Fibroblast of pulmonary artery (primary cell): ENCODE measurements around the gene MSI2.

Experiments used
- DNase-seq: peaks from one replicate; pipeline ENCODE4 v3.0.0-alpha.2; 2010; ENCODE audit warnings: low read depth
- H3K4me3 ChIP-seq: replicated peaks from 2 replicates; pipeline ENCODE4 v1.5.1; 2011; ENCODE audit warnings: low read depth, mild to moderate bottlenecking, control low read depth, low read length, moderate library complexity
- CTCF ChIP-seq: IDR thresholded peaks from 2 replicates; pipeline ENCODE4 v1.5.1; 2011; ENCODE audit warnings: mild to moderate bottlenecking, control low read depth, low read length, inconsistent platforms; ENCODE audit errors: missing control alignments

MSI2 gene

GRCh38 chr17:57370619-57371018 lies 114.3 kb downstream of the MSI2 start:
- DNase-seq: no peak
- H3K4me3 ChIP-seq: no peak overlapping the region
- TF ChIP-seq CTCF: no peak

GRCh38 chr17:57372156-57372555 lies 115.8 kb downstream of the MSI2 start:
- H3K4me3 ChIP-seq: no peak overlapping the region
- DNase-seq: peak; percentile 54
- TF ChIP-seq CTCF: no peak

DNA sequence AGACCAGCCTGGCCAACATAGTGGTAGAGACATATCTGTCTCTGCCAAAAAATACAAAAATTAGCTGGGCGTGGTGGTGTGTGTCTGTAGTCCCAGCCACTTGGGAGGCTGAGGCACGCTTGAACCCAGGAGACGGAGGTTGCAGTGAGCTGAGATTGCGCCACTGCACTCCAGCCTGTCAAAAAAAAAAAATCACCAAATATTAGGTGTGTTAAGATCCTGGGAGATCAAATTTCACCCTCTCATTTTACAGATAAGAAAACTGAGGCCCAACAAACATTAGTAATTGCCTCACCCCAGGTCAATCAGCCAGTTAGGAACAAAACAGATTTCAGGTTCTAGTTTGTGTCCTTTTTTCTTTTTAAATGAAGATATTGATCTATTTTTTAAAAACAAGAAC lies 116.7 kb downstream of the MSI2 start:
- DNase-seq: no peak
- TF ChIP-seq CTCF: no peak
- H3K4me3 ChIP-seq: no peak overlapping the region

GRCh38 chr17:57373756-57374155 lies 117.4 kb downstream of the MSI2 start:
- no peak for TF ChIP-seq CTCF
- no peak for DNase-seq

DNA sequence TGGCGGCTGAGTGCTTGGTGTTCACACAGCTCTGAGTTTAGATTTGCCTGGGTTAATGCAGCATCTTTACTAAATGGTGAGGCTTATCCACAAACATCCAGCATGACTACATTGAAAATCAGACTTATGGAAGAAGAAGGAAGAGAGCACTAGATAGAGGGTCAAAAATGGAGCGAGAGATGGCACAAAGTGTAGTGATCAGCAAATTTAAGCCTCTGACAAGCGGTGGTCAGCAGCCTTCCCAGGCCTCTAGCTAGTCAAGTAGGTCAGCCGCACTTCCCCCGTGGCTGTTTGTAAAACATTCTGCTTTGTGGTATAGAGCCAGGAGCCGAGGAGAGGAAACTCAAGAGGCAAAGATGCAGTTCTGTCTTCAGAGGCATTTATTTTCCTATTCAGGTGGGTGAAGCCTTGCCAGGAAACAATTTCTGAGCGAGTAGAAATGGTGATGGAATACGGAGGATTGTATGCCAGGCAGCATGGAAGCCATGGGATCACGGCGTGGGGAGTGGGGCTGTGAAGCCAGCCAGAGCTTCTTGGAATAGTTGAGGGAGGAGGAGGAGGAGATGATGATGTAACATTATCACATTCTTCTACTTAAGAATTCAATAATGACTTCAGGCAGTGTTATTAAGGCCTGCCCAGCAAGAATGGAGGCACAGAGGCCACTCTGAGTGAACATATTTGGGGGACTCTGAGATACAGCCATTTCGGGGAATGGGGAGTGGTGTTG lies 118.9 kb downstream of the MSI2 start:
- peak; percentile 40 for DNase-seq
- no peak overlapping the region for H3K4me3 ChIP-seq
- TF ChIP-seq CTCF: no peak

More at GRCh38 chr17:57373756-57374155, 117.4 kb downstream of the MSI2 start:
- H3K4me3 ChIP-seq: no peak overlapping the region

DNA sequence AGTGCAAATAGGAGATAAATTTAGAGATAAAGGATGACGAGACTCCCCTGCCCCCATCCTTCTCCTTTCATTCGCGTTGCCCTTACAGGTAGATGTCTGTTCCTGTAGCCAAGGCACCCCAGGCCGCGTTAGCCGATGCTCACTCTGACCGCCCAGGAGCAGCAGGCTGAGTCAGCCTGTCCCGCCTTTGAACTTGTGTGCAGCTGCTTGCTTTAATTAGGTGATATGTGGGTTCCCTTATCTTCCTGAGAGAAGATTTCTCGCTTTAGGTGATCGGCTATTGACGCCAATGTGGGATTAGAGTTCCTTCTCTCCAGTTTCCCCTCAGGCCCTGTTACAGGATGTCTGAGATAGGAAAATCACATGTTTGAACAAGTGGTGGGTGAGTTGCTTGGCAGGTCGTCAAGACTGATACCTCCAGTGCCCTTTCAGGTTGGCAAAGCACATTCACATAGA lies 119.5 kb downstream of the MSI2 start:
- H3K4me3 ChIP-seq: no peak overlapping the region
- TF ChIP-seq CTCF: no peak
- no peak for DNase-seq

DNA sequence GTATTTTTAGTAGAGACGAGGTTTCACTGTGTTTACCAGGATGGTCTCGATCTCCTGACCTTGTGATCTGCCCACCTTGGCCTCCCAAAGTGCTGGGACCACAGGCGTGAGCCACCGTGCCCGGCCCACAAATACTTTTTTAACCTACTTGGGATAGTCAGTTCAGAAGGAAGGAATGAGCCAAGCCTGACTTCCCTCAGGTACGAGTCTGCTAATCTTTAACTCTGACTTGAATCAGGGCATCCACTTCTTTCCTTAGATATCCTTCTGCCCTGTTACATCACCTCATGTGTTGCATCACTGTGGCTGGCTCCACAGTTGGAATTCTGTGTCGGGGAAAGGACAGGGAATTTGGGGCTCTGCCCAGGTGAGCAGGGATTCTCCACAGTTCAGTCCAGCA lies 120.8 kb downstream of the MSI2 start:
- no peak for TF ChIP-seq CTCF
- no peak for DNase-seq
- no peak overlapping the region for H3K4me3 ChIP-seq
